GM21737 (cell line): ENCODE results near the gene SLC43A2.
"Not testable (repeated sequence)": the region's sequence is repeated elsewhere in the genome, so short reads cannot be mapped to it uniquely, and the experiment has no call there.

Source experiments
- ATAC-seq: cut with Tn5 transposase; IDR thresholded peaks from one replicate; pipeline ENCODE4 v1.9.1; 2021; ENCODE audit warnings: mild to moderate bottlenecking, moderate library complexity; ENCODE audit not compliant: unreplicated experiment

SLC43A2 gene

DNA sequence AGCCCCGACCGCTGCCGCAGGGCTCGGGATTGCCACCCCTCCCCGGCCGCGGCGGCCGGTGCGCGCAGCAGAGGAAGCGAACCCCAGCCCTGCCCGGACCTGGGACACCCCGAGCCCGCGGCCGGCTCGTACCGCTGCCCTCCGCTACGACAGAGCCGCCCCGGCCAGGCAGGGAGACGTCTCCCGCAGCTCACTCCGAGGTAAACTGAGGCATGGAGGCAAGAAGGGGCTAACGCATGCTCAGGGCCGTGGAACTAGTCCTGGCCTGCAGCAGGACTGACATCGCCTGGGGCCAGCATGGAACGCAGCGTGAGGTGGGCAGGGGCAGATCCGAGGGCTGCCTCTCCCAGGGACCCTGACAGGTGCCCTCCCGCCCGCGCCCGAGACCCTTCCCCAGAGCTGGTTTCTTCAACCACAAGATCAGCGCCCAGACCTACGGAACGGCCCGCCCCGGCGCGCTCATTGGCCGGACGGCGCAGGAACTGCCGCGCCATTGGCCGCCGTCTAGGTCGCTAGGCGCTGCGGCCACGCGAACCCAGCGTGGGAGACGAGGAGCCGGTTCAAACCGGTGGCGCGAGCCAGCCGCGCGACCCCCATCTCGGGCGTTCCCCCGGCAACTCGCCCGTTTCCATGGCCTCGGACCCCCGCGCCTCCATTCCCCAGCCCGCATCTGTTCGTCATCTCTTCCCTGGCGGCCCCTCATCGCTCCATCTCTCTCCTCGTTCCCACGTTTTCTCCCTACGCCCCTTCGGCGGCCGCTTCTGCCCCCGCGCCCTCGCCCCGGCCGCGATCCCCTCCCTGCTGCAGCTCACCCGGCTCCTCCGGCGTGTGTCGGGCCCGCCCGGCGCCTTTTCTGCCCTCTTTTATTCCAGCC, at the start of gene SLC43A2:
Gene SLC43A2 (minus strand): TSS at position 853 of the 874 bp plus-strand sequence. CDS start 960 bp downstream, outside the sequence.
- ATAC-seq = peak; percentile 35

DNA sequence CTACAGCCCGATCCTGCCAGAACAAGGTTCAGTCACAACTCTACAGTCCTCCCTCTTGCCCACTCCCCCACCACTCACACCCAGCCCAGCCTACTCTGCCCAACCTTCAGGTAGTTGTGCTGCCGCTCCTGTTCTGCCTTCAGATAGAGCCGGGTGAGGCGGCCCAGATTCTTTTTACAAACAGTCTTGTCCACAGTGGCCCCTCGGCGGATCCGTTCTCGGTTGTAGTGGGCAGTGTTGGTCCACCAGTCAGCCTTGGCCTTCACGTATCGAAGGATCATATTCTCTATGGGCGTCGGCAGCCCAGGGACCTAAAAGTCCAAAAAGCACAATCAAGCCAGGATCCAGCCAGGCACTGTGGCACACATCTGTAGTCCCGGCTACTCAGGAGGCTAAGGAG, 47.8 kb upstream of the SLC43A2 start:
- ATAC-seq = no peak

DNA sequence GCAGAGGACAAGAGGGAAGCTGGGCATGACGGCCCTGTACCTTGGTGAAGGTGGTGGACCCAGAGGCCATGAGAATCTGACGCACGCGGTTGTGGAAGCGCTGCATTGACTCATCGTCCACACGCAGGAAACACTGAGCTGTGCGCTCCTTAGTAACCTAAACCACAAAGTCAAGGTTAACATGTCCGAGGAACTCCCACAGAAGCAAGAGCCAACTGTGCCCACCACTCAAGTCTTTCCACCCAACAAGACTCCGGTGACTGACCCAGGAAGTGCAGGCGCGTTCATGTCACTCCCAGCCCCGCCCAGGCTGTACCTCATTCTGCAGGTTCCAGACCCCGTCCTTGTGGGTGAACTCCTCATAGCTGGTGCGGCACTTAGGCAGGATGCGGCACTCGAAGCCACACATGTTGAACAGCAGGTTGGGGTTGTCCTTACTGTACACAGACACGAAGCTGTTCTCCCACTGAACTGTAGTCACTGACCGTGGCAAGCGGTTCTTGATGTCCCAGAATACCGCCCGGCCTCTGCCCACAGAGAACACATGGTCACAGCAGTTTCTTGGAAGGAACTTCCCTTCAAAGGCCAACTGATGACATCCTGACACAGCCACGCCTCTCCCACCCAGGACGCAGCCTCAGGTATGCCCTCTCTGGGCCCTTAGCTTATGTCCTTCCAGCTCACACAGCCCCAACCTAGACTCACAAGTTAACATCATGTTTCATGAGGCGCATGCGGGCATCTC, 44.6 kb upstream of the SLC43A2 start:
- no peak for ATAC-seq

- ATAC-seq = not testable (repeated sequence)
These were observed 35.3 kb upstream of the SLC43A2 start for GRCh38 chr17:1663934-1664333.

DNA sequence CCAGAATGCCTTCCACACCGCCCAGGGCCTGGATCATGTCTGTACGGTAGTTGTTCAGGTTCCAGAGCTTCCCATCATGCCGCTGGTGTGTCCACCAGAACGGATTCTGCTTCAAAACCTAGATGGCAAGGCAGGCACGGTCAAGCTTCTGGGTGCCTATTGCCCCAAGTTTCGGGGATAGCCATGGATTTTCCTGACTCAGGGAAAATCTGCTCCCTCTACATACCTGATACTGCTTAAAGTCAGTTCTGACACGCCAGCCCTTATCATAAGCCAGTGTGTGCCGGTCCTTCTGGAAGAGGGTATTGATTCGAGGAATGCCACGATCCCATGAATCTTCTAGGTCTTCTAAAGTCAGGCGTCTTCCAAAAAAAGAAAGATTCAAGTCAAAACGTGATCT, 32.4 kb upstream of the SLC43A2 start:
- no peak for ATAC-seq

- no peak for ATAC-seq
These were observed 29.5 kb upstream of the SLC43A2 start for GRCh38 chr17:1658100-1658499.

DNA sequence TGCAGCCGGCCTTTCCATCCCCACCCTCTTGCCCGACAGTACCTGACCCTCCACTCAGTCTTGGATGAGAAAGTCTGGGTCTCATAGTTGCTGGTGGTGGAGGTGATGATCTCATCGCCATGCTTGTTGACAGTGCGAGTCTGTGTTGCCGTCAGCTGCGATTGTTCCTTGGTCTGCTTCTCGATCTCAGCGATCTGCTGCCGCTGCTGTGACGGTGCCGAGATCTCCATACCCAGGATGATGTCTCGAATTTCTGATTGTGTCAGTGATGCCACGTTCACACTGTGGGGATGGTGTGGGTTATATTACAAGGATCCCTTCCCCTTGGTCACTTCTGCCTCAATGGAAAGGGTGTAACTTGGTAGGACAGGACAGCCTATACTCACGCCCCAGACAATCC, 25.1 kb upstream of the SLC43A2 start:
- no peak for ATAC-seq

- ATAC-seq = not testable (repeated sequence)
These were observed 24.2 kb upstream of the SLC43A2 start for GRCh38 chr17:1652794-1653193.

DNA sequence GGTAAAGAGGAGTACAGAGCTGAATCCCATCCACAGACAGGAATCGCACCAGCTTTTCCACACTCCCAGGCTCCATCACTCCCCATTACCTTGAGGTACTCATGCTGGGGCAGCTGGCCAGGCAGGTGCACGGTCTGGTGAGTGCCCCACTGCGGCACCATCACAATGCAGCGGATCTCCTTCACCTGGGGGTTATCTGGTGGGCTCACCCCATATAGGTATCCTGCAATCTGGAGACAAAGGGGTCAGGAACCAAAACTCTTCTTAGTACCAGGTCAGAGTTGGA, 22.9 kb upstream of the SLC43A2 start:
- ATAC-seq = no peak

DNA sequence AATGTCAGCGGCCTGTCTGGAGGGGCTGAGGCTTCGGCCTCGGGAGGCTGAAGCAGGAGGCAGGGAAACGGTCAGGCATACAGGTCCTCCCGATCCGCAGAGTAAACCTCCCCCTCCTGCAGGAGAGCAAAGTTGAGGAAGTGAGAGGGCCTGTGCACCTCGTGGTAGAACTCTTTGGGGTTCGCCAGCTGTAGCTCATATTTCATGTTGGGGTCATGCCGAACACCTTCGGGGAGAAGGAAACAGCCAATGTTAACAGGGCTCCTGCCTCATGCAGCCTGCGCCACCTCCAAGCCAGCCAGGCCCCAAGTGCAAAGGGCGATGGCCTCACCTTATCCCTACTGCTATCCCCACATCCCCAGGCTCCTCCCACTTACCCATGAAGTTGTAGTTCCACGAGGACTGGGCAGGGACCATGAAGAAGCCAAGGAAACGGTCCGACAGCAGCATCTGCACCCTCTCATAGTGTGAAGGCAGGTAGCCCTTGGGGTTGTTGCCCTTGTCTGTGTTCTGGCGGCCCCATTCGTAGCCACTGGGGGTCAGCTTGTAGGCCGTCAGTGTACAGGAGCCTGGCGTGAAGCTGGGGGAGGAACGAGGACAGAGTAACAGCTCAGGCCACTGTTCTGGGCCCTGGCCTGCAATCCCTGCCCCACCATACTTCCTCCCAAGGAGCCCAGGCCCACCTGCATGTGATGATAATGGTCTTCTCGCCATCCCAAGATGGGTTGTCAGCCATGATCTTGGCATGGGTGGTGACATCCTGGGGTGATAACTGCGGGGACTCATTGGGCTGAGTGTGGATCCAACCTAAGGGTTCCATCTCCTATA, 22.3 kb upstream of the SLC43A2 start:
- ATAC-seq = no peak

- no peak for ATAC-seq
These were observed 21.3 kb upstream of the SLC43A2 start, which contains the start of gene RILP for GRCh38 chr17:1649844-1650501. Gene RILP (minus strand): TSS chr17:1649866. CDS start chr17:1649804, 62 bp downstream.

DNA sequence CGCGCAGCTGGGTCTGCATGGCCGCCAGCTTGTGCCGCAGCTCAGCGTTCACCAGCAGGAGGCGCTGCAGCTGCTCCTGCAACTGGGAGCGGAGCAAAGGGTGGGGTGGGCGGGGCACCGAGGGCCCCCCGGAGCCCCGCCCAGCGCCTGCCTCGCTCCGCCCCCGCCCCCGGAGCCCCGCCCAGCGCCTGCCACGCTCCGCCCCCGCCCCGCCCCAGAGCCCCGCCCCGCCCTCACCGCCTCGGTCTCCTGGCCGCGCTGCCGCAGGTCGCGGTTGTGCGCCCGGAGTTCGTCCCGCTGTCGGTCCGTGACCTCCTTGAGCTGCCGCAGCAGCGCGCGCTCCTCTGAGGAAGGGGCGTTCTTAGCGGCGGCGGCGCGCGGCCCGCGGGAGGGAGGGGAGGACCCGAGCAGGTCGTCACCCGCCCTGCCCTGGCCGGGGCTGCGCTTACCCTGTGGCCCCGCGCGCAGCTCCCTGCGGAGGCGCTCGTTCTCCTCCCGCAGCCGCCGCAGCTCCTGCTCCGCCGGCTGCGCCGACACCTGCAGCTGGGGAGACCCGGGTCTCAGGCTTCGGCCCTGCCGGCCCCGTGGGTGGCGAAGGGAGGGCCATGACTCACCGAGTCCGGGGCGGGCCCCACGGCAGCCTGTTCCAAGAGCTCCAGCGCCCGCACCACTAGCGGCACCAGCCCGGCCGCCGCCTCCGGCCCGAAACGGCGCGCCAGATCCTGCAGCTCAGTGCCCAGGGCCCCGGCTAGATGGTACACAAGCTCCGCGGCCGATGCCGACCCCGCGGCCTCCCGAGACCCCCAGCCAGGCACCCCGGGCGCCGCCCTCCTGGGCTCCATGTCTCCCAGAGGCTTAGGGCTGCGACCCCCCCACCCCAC, 20.6 kb upstream of the SLC43A2 start:
- ATAC-seq = peak; percentile 54

DNA sequence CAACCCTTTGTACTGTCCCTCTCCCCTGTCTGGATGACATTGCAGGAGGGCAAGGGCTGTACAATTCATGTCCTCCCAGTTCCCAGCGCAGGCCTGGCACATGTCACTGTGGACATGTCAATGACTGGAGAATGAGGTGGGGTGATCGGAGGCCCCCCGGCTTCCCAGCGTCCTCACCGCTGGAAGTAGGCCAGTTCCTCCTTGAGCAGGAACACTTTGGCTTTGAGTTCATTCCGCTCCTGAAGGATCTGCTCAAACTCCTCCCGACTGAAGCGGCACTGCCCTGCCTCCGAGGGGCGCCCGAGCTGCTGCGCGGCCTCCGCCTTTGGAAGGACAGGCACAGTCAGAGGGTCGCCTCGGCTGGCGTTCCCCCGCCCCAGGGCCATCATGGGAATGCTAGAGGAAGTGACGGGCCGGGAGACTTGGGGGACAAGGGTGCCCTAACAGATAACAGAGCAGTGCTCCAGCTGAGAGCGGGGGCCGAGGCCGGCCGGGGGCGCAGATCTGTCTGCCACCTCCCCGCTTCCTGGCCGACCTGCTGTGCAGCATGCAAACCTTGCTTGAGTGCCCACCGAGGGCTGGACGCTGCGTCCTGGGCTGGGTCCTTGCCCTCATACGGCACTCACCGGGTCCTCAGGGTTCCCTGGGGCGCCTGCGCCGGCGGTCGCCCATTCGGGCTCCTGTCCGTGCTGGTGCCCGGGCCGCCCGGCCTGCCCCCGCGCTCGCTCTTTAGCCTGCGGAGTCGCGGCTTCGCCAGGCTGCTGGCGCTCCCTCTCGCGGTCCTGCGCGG, 19.7 kb upstream of the SLC43A2 start:
- ATAC-seq = no peak

DNA sequence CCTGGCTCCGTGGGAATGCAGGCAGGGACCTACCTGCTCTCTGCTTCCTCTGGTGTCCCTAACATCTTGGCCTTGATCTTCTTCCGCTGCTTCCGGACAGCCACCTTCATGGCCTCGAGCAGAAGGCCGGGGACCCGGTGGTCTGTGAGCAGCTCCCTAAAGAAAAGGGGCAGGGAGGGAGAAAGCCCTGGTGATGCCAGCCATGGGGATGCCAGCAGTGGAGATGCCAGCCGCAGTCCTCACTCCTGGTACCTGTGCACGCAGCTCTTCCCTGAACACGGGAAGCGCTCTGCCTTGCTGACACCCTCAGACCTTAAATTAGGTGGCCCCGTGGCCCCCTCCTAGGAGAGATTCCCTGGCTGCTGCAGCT, 19.2 kb upstream of the SLC43A2 start:
- ATAC-seq = no peak

DNA sequence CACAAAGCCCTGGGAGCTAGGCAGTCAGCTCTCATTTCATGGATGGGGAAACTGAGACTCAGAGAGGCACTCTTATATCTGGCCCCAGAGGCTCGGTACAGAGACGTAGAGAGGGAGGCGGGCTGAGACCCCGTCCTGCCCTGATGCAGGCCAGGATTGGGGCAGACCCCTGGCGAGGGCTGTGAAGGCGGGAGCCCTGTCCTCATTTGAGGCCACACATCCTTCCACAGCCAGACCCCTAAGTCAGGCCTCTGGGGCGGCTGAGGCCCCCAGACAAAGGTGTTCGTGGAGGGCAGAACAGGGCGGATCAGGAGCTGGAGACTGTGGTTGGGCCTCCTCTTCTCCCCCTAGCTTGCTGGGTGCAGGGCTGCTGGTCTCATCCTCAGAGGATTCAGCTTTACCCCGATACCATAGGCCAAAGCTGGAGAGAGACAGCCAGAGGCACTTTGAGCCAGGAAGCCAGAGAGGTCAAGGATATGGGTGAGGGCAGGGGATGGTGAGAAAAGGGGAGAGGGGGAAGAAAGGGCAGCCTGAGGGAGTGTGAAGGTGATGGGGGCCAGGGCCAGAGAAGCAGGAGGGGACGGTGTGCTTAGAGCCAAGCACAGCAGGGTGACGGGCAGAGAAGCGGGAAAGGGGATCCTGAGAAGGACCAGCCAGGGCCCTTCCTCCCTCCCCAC, 17.7 kb upstream of the SLC43A2 start:
- ATAC-seq = no peak

DNA sequence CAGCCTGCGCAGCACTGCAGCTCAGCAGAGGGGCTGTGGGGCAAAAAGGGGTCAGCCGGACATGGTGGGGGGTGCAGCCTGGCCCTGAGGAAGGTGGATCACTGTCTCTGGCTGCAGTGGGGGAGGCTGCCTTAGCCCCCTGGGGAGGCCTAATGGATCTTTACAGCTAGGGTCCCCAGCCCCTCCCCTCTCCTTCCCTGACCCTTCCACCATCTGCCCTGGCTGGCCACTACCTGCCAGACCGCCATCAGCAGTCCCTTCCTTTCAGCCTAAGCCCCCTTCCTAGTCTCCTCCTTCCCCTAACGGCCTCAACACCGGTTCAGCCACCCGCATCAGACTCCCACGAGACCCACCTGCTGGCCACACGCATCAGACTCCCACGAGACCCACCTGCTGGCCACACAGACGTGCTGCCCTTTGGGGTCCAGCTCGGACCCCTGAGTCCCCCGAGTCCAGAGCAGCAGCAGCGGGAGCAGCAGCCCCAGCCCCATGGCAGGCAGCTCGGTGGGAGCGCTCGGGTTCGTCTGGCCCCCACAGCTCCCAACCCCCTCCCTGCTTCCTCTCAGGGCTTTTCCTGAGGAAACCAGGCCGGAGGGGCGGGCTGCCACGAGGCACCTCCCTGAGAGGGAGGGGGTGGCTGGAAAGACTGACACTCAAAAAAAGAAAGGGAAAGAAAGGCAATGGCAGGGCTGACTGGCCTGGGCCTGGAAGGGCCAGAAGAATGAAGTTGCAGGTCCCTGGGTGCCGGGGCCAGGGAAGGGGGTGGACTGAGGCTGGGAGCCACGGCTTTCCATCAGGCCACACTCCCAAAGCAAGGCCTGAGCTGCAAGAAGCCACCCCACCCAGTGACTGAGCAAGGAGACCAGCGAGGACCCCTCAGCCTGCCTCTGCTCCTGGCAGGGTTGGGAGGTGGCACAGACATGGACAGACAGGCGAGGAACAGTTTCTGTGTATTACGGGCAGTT, 16.9 kb upstream of the SLC43A2 start, which contains the start of gene SCARF1:
Gene SCARF1 (minus strand): TSS at position 526 of the 965 bp plus-strand sequence. CDS start 35 bp downstream, at position 491.
- no peak for ATAC-seq

GRCh38 chr17:1644493-1645206, 16.0 kb upstream of the SLC43A2 start:
- ATAC-seq = no peak
